HUES48 (cell line): Measurements from ENCODE around the gene CDH13.

Experiments
- H3K27ac ChIP-seq: one replicate; pipeline ENCODE4 v1.7.0; 2013; ENCODE audit warnings: low read depth, low read length, inconsistent platforms
- H3K27me3 ChIP-seq: 2 replicates; pipeline ENCODE4 v1.6.1; 2013; ENCODE audit warnings: mild to moderate bottlenecking, low read length; ENCODE audit not compliant: control insufficient read depth, insufficient read depth
- H3K36me3 ChIP-seq: 2 replicates; pipeline ENCODE4 v1.6.1; 2013; ENCODE audit warnings: low read length; ENCODE audit not compliant: control insufficient read depth, insufficient read depth
- H3K4me1 ChIP-seq: 2 replicates; pipeline ENCODE4 v1.6.1; 2013; ENCODE audit warnings: mild to moderate bottlenecking, low read length; ENCODE audit not compliant: control insufficient read depth, insufficient read depth
- H3K4me3 ChIP-seq: 2 replicates; pipeline ENCODE4 v1.5.1; 2013; ENCODE audit warnings: mild to moderate bottlenecking, low read depth, low read length
- H3K9ac ChIP-seq: 2 replicates; pipeline ENCODE4 v1.6.1; 2013; ENCODE audit warnings: mild to moderate bottlenecking, low read depth, low read length, moderate library complexity
- H3K9me3 ChIP-seq: 2 replicates; pipeline ENCODE4 v1.6.1; 2013; ENCODE audit warnings: low read length; ENCODE audit not compliant: control insufficient read depth, insufficient read depth

CDH13 gene

DNA sequence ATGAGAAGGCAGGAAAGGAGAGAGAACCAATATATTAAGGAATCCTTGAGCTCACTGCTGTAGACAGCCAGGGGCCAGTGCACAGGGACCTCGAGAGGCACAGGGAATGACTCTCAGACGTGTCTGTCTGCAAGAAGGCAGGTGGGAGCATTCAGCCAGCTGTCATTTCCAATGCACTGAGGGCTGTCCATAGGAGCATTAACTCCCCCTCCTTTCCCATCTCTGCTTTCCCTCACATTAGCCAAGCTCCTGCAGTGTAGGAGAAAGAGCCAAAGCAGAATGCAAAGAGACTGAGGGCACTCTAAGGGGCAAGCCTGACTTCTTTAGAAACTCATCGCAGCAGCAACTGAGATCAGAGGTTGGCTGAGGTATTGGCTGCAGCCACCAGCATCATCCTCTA, 218.3 kb downstream of the CDH13 start:
- Histone ChIP-seq H3K36me3 (no peaks in the 10 kb centered on the region), H3K9me3 (peaks cover 26% of the 10 kb centered on the region), H3K27me3 (no peaks in the 10 kb centered on the region), H3K4me3 (no peak overlapping the region), H3K9ac (no peak overlapping the region), H3K27ac (no peak overlapping the region), H3K4me1 (peaks cover 6% of the 10 kb centered on the region; the same call in 1 of the 2 replicates)

DNA sequence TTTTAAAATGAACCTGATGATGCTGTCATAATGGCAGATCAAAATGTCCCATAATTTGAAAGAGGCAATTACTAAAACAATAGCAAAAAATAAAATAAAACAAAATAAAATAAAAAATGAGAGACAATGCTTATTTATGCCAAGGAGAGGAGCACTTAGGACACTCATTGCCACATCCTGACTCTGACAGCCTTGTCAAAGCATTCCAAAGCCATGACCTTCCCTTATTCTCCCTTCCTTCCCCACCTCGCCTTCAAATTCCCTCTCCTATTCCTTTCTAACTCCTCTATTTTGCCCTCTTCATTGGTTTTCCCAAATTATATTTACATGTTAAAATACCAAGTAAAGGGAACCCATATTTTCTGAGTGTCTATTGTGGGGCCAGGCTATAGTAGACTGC, 220.0 kb downstream of the CDH13 start:
- peaks cover 6% of the 10 kb centered on the region; the same call in 1 of the 2 replicates for H3K4me1 ChIP-seq

GRCh38 chr16:82848013-82848412, 221.2 kb downstream of the CDH13 start:
- H3K4me1 ChIP-seq: peaks cover 6% of the 10 kb centered on the region; the same call in 1 of the 2 replicates
- H3K9ac ChIP-seq: no peak overlapping the region
- no peak overlapping the region for H3K4me3 ChIP-seq
- H3K9me3 ChIP-seq: peaks cover 5% of the 10 kb centered on the region
- no peaks in the 10 kb centered on the region for H3K36me3 ChIP-seq
- H3K27me3 ChIP-seq: no peaks in the 10 kb centered on the region
- no peak overlapping the region for H3K27ac ChIP-seq

More for the DNA sequence above, 220.0 kb downstream of the CDH13 start:
- Histone ChIP-seq H3K36me3 (no peaks in the 10 kb centered on the region), H3K9me3 (peaks cover 14% of the 10 kb centered on the region), H3K27ac (no peak overlapping the region), H3K9ac (no peak overlapping the region), H3K27me3 (no peaks in the 10 kb centered on the region), H3K4me3 (no peak overlapping the region)

DNA sequence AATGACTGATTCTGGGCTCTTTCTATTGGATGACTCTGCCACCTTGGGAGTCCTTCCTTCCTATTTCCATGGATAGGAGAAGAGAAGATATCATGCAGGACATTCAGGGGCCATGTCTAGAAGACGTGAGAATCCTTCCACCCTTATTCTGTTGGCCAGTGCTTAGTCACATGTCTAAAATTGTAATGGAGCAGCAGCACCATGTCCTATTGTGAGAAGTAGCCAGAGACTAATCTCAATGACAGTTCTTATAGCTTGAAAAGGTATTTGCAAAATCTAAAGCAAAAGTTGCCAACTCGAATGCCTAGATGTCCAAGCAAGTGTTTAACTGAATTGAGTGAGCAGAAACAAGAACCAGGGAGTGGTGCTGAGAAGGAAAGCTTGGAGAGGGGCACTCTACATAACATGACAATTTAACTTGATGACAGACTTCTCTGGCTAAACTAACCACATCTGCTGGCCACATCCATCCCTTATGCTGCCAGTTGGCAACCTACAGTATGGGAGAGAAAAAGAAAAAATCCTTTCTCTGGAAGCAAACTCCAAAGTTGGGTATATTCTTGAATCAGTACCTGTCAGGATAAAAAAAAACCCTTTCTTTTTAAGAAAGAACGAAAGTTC, 225.7 kb downstream of the CDH13 start:
- H3K4me1 ChIP-seq: peaks cover 6% of the 10 kb centered on the region; the same call in 1 of the 2 replicates
- no peak overlapping the region for H3K27ac ChIP-seq
- no peak overlapping the region for H3K9ac ChIP-seq

GRCh38 chr16:82855471-82855870, 228.7 kb downstream of the CDH13 start:
- no peaks in the 10 kb centered on the region for H3K27me3 ChIP-seq
- no peak overlapping the region for H3K27ac ChIP-seq

More for the DNA sequence above, 225.7 kb downstream of the CDH13 start:
- Histone ChIP-seq H3K9me3 (no peaks in the 10 kb centered on the region), H3K36me3 (no peaks in the 10 kb centered on the region), H3K27me3 (no peaks in the 10 kb centered on the region), H3K4me3 (no peak overlapping the region)

GRCh38 chr16:82857693-82858365, 231.1 kb downstream of the CDH13 start:
- no peaks in the 10 kb centered on the region for H3K36me3 ChIP-seq
- H3K27ac ChIP-seq: no peak overlapping the region
- H3K27me3 ChIP-seq: no peaks in the 10 kb centered on the region
- H3K4me1 ChIP-seq: no peaks in the 10 kb centered on the region
- no peak overlapping the region for H3K9ac ChIP-seq
- no peak overlapping the region for H3K4me3 ChIP-seq
- H3K9me3 ChIP-seq: no peaks in the 10 kb centered on the region

More at GRCh38 chr16:82855471-82855870, 228.7 kb downstream of the CDH13 start:
- H3K4me1 ChIP-seq: no peaks in the 10 kb centered on the region
- H3K36me3 ChIP-seq: no peaks in the 10 kb centered on the region
- H3K4me3 ChIP-seq: no peak overlapping the region
- no peaks in the 10 kb centered on the region for H3K9me3 ChIP-seq
- H3K9ac ChIP-seq: no peak overlapping the region

GRCh38 chr16:82859662-82860061, 232.9 kb downstream of the CDH13 start:
- H3K9ac ChIP-seq: no peak overlapping the region
- no peaks in the 10 kb centered on the region for H3K4me1 ChIP-seq
- no peaks in the 10 kb centered on the region for H3K27me3 ChIP-seq
- peaks cover 3% of the 10 kb centered on the region for H3K9me3 ChIP-seq
- no peak overlapping the region for H3K4me3 ChIP-seq
- no peak overlapping the region for H3K27ac ChIP-seq
- H3K36me3 ChIP-seq: no peaks in the 10 kb centered on the region

- H3K4me1 ChIP-seq: no peaks in the 10 kb centered on the region
Measured at GRCh38 chr16:82860071-82860470, 233.3 kb downstream of the CDH13 start.

GRCh38 chr16:82862057-82862456, 235.3 kb downstream of the CDH13 start:
- Histone ChIP-seq H3K4me1 (no peaks in the 10 kb centered on the region), H3K9me3 (peaks cover 15% of the 10 kb centered on the region), H3K27me3 (no peaks in the 10 kb centered on the region), H3K27ac (no peak overlapping the region), H3K36me3 (no peaks in the 10 kb centered on the region), H3K9ac (no peak overlapping the region), H3K4me3 (no peak overlapping the region)

More at GRCh38 chr16:82860071-82860470, 233.3 kb downstream of the CDH13 start:
- Histone ChIP-seq H3K9ac (no peak overlapping the region), H3K27ac (no peak overlapping the region), H3K4me3 (no peak overlapping the region), H3K27me3 (no peaks in the 10 kb centered on the region), H3K36me3 (no peaks in the 10 kb centered on the region), H3K9me3 (peaks cover 7% of the 10 kb centered on the region)

- H3K36me3 ChIP-seq: no peaks in the 10 kb centered on the region
- no peak overlapping the region for H3K4me3 ChIP-seq
- H3K27me3 ChIP-seq: no peaks in the 10 kb centered on the region
- H3K27ac ChIP-seq: no peak overlapping the region
- H3K9ac ChIP-seq: no peak overlapping the region
- H3K4me1 ChIP-seq: no peaks in the 10 kb centered on the region
- peaks cover 15% of the 10 kb centered on the region for H3K9me3 ChIP-seq
Measured at GRCh38 chr16:82864332-82865040, 237.7 kb downstream of the CDH13 start.

GRCh38 chr16:82865412-82865811, 238.6 kb downstream of the CDH13 start:
- Histone ChIP-seq H3K9ac (no peak overlapping the region), H3K27me3 (no peaks in the 10 kb centered on the region), H3K9me3 (peaks cover 15% of the 10 kb centered on the region), H3K4me3 (no peak overlapping the region), H3K27ac (no peak overlapping the region), H3K4me1 (no peaks in the 10 kb centered on the region), H3K36me3 (no peaks in the 10 kb centered on the region)
